HG02642 (cell line): ENCODE data around the gene VTCN1.
"Not testable (repeated sequence)": the region's sequence is repeated elsewhere in the genome, so short reads cannot be mapped to it uniquely, and the experiment has no call there.

Experiments used
- ATAC-seq: cut with Tn5 transposase; IDR thresholded peaks from one replicate; pipeline ENCODE4 v1.9.1; 2021; ENCODE audit warnings: mild to moderate bottlenecking; ENCODE audit not compliant: unreplicated experiment, poor library complexity

The VTCN1 gene

DNA sequence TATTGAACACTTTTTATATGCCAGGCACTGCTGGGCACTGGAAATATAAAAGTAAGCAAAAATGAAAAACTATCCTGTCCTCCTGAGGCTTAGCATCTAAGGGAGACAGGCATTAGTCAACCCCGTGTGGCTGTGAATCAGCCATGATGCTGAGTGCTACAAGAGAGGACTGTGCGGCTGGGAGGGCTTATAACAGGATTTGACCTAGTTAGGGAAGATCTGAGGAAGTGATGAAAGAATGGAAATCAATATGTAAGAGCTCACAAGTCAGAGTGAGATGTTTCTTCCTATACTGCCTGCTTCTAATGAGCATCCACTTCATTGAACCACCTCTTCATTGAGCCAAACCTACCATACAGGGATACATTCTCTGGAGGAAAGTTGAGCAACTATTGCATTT lies 104.2 kb downstream of the VTCN1 start:
- no peak for ATAC-seq

DNA sequence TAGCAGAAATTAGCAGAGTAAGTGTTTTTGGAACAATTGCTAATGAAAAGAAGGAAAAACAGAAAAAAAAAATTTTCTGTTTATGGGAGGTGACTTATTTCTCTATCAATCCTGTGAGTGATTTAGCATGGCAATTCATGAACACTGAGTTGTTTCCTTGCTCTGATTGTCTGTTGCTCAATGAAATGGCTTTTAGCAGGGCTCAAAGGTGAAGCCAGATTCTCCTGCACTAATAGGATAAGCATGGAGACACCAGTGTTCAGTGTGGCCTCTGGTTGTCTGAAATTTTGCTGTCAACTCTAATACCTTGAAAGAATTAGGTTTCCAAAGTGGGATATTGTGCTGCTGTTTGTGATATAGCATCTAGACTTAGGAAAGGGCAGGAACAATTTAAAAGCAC lies 105.0 kb downstream of the VTCN1 start:
- ATAC-seq: no peak

DNA sequence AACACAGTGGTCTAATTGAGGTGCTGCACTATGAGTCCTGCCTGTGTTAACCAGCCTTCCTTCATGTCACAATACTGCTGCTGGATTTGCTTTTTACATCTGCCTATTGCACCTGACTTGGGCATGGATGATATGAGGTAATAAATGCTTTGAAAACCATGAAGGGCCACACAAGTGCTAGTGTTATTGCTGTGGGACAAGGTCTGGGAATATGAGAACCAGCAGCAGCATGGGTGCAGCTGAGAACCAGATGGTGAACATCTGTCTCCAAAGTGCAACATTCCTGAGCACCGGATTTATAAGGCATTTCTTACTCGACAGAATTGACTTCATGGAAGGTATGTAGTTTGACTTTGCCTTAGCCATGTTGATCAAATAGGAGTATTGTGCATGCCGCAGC lies 105.7 kb downstream of the VTCN1 start:
- no peak for ATAC-seq

DNA sequence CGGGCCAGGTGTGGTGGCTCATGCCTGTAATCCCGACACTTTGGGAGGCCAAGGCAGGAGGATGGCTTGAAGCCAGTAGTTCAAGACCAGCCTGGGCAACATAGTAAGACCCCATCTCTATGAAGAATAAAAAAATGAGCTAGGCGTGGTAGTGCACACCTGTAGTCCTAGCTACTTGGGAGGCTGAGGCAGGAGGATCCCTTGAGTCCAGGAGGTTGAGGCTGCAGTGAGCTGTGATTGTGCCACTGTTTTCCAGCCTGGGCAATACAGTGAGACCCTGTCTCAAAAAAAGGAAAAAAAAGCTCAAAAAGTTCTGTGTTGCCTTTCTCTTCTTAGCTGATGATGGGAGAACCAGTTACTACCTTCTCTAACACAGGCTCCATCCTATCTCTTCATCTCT lies 108.9 kb downstream of the VTCN1 start:
- not testable (repeated sequence) for ATAC-seq

DNA sequence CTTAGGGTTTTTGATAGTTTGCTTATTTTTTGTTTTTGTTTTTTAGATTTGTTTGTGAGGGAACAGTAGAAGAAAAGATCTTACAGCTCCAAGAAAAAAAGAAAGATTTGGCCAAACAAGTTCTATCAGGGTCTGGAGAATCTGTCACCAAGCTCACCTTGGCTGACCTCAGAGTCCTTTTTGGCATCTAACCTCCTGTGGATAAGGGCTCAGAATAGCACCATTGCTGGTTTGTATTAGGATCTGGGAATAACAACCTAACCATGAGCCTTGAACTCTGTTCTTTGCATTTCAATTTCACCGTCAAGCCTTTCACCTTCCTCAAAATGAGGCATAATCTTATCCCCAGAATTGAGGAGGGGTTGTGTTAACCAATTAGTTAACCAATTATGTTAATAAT lies 109.4 kb downstream of the VTCN1 start:
- no peak for ATAC-seq

DNA sequence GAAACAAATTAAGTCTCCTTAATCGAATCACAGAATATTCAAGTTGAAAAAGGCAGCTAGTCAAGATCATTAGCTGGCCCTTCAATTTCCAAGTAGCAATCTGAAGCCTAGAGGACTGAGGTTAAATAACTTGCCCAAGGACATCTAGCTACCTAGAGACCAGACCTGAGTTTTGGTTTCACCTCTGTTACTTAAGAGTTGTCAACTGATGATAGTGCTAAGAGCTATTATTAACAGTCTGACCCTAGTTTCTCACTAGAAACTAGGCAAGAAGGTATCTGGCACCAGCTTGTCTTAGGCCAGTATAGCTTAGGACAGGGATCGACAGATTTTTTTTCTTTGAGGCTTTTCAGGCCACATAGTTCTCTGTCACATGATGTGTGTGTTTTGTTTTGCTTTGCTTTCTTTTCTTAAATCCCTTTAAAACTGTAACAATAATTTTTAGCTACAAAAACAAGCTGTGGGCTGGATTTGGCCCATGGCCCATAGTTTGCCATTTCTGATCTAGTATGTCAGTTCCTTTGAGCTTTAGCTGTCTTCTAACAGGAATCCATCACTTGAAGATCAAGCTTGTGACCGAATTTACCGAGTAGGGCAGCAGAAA lies 112.3 kb downstream of the VTCN1 start:
- no peak for ATAC-seq

DNA sequence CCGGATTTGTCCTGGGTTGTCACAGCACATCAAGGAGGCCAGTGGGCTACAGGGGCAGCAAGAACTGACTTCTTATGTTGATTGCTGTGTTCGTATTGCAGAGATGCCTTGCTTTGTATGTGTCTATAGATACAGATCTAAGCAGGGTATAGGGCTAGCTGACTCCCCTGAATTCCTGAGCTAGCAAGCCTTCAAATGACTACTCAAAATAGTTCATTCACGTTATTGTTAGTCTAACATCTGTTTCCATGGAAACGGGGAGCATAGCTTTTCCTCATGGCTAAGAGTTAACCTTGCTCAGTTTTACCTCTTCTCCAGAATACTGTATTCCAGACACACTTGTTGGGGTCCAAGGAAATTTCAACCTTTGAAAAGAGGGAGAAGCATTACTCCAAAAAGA lies 113.3 kb downstream of the VTCN1 start:
- ATAC-seq: no peak

DNA sequence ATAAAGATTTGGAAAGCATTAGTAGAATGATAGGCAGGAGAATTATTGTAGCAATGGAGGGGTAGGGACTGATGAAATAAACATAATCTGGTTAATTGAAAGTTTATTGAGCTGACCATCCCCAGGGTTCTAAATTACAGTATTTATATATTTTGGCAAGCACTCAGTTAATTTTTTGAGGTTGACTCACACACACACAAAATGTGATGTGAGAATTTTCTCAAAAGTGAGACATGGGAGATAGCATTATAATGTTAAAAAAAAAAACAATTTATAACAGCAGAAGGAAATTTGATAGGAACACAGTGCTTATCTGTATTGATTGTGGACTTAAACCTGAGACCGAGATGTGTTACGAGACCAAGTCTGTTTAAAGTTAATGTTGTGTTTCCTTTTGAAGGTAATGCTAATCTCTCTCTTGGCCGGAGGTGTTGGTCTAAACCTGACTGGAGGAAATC lies 113.7 kb downstream of the VTCN1 start:
- no peak for ATAC-seq

DNA sequence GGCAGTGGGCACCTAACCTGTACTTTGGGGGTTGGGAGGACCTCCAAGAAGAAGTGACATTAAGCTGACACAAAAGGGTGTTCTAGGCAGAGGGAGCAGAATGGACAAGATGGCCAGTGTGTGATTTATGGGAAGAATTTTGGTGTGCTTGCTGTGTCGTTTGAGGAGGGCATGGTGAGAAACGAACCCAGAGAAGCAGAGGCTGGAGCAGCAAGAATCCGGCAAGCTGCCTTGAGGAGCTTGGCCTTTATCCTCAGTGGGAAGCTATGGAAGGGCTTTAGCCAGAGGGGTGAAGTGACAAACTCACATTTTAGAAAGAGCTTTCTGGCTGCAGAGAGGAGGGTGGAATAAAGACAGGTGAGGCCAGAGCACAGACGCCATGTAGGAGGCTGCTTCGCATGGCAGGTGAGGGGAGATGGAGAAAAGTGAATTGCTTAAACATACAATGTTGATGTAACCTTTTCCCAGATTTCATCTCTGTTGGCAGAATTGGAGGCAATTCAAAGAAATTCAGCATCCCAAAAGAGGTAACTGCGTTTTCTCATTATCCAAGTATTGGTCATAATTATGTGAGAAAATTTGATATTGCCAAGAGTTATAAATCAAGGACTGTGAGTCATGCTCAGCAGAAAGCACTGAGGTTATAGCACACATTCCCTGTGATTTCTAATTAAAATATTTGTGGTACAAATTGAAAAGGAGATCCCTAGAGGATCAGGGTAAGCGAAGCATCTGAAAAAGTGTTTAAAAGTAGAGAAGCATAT lies 115.7 kb downstream of the VTCN1 start:
- ATAC-seq: no peak

DNA sequence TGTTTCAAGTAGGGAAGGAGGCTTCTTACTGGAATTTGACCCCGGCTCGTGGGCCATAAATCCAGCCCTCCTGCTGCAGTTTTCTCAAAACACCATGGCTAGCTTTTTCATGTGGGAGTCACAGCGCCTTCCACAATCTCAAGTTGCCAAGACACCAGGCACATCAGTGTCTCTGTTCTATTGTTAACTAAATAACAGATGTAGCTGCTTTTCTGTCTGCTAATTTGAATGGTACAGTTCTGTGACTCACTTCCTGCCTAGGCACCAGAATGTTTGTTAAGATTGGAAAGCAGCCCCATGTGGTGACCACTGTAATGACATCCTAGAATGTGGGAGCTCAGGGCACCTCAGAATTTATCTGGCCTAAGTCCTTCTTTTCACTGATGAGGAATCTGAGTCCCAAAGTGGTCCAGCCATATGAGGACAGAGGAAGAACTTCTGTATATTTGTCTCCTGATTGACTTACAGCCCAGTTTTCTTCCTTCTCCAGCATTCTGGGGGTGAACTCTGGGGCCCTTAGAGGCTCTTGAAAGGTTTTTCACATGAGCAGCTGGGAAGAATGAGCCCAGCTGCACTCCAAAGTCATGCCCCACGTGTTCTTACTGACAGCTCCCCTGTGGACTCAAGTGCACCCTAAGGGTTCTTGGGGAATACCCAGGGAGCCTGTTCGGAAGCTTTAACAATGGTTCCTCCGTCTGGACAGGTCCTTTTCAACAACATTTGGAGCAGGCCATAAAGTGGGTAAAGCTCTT lies 116.7 kb downstream of the VTCN1 start:
- ATAC-seq: peak; percentile 81
